ENCODE data around the gene SEMA7A. TPM values are rescaled to one million over a fixed set of nuclear protein-coding genes. Genes with fewer than 3 reads are reported as not detected.

Gene SEMA7A
- total and polyA plus RNA-seq, 11 donors, result 0.53 to 7.5 (median 1.8) TPM

GRCh38 chr15:74378848-74379247 lies 54.9 kb downstream of the SEMA7A start:
- intact Hi-C loops (cut with DNase I), result loop anchor here in 8 of 10 donors (5.0 to 10.0 kb wide), 6 partner anchors 108 to 566 kb away; no protein-coding TSS in a partner anchor
- H3K9me3 ChIP-seq, result no peaks in the 10 kb centered on the region
- no peak for ATAC-seq
- no peaks in the 10 kb centered on the region for H3K36me3 ChIP-seq
- peaks cover 0 to 36% (median 12%) of the 10 kb centered on the region in 12 donors for H3K4me1 ChIP-seq
- H3K4me3 ChIP-seq, result no peak overlapping the region
- TF ChIP-seq CTCF (IDR thresholded peaks at IDR 0.05), result no peak
- TF ChIP-seq POLR2A (IDR thresholded peaks at IDR 0.05), result no peak
- DNase-seq, result no peak
- 38 to 59% (median 43%) methylated on average over 9 of the region's 9 CpGs for WGBS, 4 donors
- no peak overlapping the region for H3K27ac ChIP-seq
- H3K27me3 ChIP-seq, result peaks cover 0 to 3% (median 0%) of the 10 kb centered on the region in 9 donors

GRCh38 chr15:74377831-74378766 lies 55.7 kb downstream of the SEMA7A start:
- Histone ChIP-seq H3K9me3 (no peaks in the 10 kb centered on the region), H3K4me1 (peaks cover 0 to 34% (median 16%) of the 10 kb centered on the region in 12 donors), H3K36me3 (no peaks in the 10 kb centered on the region), H3K27ac (no peak overlapping the region), H3K27me3 (peaks cover 0 to 3% (median 0%) of the 10 kb centered on the region in 9 donors), H3K4me3 (no peak overlapping the region)
- no peak for TF ChIP-seq POLR2A (IDR thresholded peaks at IDR 0.05)
- TF ChIP-seq CTCF (IDR thresholded peaks at IDR 0.05), result no peak
- ATAC-seq (no peak), DNase-seq (no peak)
- intact Hi-C loops (cut with DNase I), result loop anchor here in 9 of 10 donors (2.0 to 10.0 kb wide), 7 partner anchors 109 to 567 kb away; no protein-coding TSS in a partner anchor
- WGBS, 4 donors, result 79 to 89% (median 82%) methylated on average over 15 of the region's 15 CpGs

- no peak overlapping the region for H3K27ac ChIP-seq
- no peak for TF ChIP-seq CTCF (IDR thresholded peaks at IDR 0.05)
- TF ChIP-seq POLR2A (IDR thresholded peaks at IDR 0.05), result no peak
- H3K4me1 ChIP-seq, result peaks cover 0 to 23% (median 13%) of the 10 kb centered on the region in 12 donors
- H3K4me3 ChIP-seq, result no peak overlapping the region
- intact Hi-C loops (cut with DNase I), result loop anchor here in 9 of 10 donors (2.0 to 10.0 kb wide), 7 partner anchors 110 to 568 kb away; no protein-coding TSS in a partner anchor
- H3K27me3 ChIP-seq, result peaks cover 0 to 3% (median 0%) of the 10 kb centered on the region in 9 donors
- 87 to 90% (median 88%) methylated on average over 5 to 6 of the region's 6 CpGs for WGBS, 4 donors
- ATAC-seq, result no peak
- no peaks in the 10 kb centered on the region for H3K9me3 ChIP-seq
- H3K36me3 ChIP-seq, result no peaks in the 10 kb centered on the region
- DNase-seq, result peak in 1 of 5 donors; percentile 66
These were observed 56.8 kb downstream of the SEMA7A start for GRCh38 chr15:74376825-74377581.
